GM21723 (cell line): Measurements from ENCODE around the gene SPINK1.
"Not testable (repeated sequence)": the region's sequence is repeated elsewhere in the genome, so short reads cannot be mapped to it uniquely, and the experiment has no call there.

Experiments used
- ATAC-seq: cut with Tn5 transposase; IDR thresholded peaks from one replicate; pipeline ENCODE4 v1.9.1; 2021; ENCODE audit warnings: mild to moderate bottlenecking, moderate library complexity; ENCODE audit not compliant: unreplicated experiment

Gene SPINK1

GRCh38 chr5:147809830-147810666 is 21.4 kb downstream of the SPINK1 start:
- ATAC-seq = no peak

- ATAC-seq = peak; percentile 87
Measured at GRCh38 chr5:147805030-147805454, 26.4 kb downstream of the SPINK1 start.

GRCh38 chr5:147804334-147804733 is 27.1 kb downstream of the SPINK1 start:
- ATAC-seq = no peak

GRCh38 chr5:147803926-147804325 is 27.5 kb downstream of the SPINK1 start:
- no peak for ATAC-seq

GRCh38 chr5:147803161-147803560 is 28.3 kb downstream of the SPINK1 start:
- ATAC-seq = not testable (repeated sequence)

GRCh38 chr5:147801461-147801860 is 30.0 kb downstream of the SPINK1 start:
- no peak for ATAC-seq

GRCh38 chr5:147800491-147800890 is 31.0 kb downstream of the SPINK1 start:
- ATAC-seq = no peak

GRCh38 chr5:147796556-147797308 is 34.7 kb downstream of the SPINK1 start:
- no peak for ATAC-seq

- ATAC-seq = no peak
Measured at GRCh38 chr5:147791181-147791580, 40.3 kb downstream of the SPINK1 start.

GRCh38 chr5:147789820-147790219 is 41.7 kb downstream of the SPINK1 start:
- no peak for ATAC-seq

GRCh38 chr5:147788023-147788422 is 43.4 kb downstream of the SPINK1 start:
- ATAC-seq = no peak

GRCh38 chr5:147786142-147786541 is 45.3 kb downstream of the SPINK1 start:
- ATAC-seq = no peak

GRCh38 chr5:147784146-147784987 is 47.1 kb downstream of the SPINK1 start:
- no peak for ATAC-seq

- peak; percentile 77 for ATAC-seq
Measured at GRCh38 chr5:147782110-147783028, 49.1 kb downstream of the SPINK1 start, which contains the start of gene JAKMIP2. JAKMIP2 (minus strand) TSS chr5:147782728; CDS start chr5:147671806, 110,922 bp downstream.

- ATAC-seq = no peak
Measured at GRCh38 chr5:147780924-147781573, 50.4 kb downstream of the SPINK1 start.

GRCh38 chr5:147779694-147780093 is 51.8 kb downstream of the SPINK1 start:
- no peak for ATAC-seq

GRCh38 chr5:147776989-147777388 is 54.5 kb downstream of the SPINK1 start:
- ATAC-seq = no peak
